Stimulated activated CD8-positive, alpha-beta memory T cell treated with anti-CD3 and anti-CD28 coated beads, Interleukin-7, amount 100 ng/mL, for 24 hours (primary cell): ENCODE data around the gene MTTP.

Source experiments
- DNase-seq: peaks from one replicate; pipeline ENCODE4 v3.0.0-alpha.2; 2020; ENCODE audit warnings: low read depth

MTTP gene

DNA sequence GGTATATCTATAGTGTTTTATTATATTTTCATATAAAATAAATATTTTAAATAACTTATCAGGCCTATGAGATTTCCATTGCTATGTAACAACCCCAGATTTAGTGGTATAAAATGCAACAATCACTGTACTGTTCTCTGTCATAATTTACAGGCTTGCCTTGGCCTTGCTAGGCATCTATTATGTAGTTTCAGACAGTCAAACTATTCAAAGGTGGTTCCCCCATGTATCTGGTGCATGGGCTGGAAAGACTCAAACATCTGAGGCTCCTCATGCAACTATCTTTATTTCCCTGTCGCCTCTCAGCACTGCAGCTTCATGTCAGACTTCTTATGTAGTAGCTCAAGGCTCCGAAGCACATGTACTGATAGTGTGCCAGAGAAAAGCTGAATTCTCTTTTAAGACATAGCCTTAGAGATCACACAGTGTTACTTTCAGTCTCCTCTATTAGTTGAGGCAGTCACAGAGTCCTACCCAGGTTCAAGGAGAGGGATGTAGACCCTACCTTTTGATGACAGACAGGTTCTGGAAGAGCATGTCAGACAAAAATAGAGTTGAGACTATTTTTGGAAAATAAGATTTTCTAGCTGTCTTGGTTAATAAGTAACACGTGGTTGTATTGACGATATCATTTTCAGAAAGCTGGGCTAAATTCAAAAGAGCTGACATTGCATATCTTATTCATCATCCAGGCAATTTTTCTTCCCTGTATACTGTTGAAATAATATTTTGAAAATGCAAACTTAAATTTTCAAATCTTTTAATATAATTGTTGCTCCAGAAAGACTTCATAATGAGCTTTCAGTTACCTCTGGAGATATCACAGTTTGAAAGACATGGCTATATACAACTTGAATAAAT is 19.4 kb downstream of the MTTP start:
- DNase-seq, result no peak

DNA sequence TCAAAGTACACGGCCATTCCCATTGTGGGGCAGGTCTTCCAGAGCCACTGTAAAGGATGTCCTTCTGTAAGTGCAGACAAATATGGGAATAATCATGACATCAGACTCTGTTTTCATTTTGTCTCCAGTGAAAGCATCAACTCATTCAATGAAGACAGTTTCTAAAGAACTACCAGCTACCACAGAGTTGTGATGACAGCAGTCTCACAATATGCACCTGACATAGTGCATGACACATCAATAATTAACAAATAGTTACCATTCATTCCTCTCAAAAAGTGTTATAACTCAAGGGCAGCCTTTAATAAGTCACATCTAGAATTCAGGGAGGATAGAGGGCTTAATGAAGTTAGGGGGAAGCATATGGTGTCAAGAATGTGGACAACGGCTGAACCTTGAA is 20.2 kb downstream of the MTTP start:
- no peak for DNase-seq

DNA sequence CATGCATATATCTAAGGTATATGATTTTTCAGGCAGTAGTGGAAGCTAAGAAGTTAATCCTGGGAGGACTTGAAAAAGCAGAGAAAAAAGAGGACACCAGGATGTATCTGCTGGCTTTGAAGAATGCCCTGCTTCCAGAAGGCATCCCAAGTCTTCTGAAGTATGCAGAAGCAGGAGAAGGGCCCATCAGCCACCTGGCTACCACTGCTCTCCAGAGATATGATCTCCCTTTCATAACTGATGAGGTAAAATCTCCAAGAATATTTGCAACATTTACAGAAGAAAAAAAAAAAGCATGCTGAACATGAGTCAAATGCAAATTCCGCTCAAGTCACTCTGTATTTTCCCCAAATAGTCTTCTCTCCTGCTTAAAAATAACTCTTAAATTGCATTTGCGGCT is 32.1 kb downstream of the MTTP start:
- no peak for DNase-seq

DNA sequence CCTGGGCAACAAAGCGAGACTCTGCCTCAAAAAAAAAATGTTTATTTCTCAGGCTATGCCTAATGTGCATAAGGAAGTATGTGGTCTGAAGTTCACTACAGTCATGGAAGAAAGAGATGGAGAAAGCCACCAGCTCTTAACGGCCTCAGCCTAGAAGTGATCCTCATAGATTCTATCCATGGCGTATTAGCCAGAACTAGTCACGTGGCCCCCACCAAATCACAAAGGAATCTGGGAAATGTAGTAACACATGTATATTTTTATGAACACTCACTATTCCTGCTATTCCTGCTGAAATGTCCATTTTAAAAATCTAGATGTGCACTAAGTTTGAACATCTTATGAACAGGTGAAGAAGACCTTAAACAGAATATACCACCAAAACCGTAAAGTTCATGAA is 33.8 kb downstream of the MTTP start:
- DNase-seq, result no peak

DNA sequence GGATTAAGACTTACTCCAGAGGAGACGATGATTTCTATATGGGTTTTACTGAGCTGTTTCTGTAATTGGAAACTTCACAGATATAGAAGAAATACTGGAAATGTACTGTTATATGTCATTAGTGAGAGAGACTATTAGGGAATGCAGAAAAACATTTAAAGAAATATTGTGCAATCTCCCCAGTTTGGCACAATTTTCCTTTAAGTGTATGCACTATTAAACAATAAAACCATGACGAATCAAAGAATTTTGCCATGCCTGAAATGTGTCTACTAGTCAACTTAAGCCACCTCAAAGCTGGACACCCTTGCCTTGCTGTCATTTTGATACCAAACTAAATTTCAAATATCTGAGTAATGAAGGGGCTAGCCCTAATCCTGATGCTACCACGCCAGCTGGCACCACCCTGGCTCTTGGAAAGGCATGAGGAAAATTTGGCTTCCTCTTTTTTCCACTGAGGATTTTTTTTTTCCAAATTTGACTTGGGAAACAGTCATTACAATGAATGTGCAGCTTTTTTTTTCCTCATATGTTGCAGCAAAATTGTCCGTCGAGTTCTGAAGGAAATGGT is 36.1 kb downstream of the MTTP start:
- DNase-seq, result no peak

DNA sequence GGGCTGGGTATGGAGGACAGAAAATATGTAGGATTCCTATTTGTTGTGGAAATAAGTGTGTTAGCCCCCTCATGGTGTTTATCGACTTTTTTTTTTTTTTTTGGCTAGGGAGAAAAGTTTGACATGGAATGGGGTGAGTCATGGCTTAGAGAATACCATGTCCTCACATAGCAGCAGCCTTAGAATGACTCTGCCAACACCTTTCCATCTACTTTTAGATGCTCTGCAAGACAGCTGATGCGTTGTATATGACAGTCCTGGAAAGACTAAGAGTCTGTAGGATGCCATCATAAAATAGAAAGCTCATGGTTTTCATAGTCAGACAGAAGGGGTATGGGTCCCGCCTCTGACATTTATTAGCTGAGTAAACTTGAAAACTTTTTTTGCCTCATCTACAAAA is 37.7 kb downstream of the MTTP start:
- no peak for DNase-seq

DNA sequence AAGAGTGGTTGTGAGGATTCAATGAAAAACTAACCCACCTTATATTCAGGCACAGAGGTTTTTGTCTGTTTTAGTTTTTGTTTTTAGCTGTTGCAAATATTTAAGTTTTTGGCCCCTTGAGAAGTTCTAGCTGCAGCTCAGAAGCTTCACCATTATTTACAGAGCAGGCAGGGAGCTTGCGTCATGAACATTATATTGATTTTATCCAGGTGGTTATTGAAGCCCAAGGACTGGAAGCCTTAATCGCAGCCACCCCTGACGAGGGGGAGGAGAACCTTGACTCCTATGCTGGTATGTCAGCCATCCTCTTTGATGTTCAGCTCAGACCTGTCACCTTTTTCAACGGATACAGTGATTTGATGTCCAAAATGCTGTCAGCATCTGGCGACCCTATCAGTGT is 38.1 kb downstream of the MTTP start:
- DNase-seq, result no peak

DNA sequence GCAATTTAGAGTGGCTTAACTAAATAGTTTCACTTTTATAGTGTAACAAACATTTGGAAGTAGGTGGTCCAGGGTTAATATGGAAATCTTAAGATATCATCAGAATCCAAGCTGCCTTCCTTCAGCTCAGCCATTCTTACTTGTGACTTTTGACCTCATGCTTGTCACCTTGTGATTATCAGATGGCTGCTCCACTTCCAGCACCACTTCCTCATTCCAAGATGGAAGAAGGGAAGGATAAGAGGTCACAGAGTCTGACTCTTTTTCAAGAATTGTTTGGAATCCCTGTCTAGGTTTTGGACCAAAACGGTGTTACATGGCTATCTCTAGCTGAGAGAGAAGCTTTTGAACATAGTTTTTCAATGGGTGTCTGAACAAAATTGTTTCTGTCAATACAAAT is 39.9 kb downstream of the MTTP start:
- no peak for DNase-seq

DNA sequence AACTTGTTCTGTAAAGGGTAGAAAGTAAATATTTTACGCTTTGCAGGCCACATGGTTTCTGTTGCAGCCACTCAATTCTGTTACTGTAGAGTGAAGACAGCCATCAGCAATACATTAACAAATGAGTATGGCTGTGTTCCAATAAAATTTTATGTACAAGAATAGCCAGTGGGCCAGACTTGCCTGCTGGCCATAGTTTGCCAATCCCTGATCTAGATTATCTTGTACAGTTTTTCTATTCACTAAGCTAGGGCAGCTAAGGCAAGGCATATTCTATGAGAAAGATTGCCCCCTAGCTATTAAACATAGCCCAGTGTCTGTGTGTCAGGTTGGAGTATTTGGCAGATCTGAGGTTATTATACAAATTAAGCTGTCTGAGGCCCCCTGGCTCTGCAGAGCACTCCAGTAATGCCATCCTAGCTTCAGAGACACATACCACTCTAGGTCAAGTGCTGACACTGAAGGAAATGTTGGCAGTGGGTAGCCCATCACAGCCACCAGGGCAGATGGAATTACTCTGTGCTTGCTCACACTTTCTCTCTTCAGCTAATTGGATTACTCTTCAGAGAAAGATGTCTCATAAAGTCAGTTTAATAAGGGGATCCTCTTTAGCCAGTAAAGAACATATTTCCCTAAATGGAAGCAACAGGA is 40.7 kb downstream of the MTTP start:
- DNase-seq, result no peak

DNA sequence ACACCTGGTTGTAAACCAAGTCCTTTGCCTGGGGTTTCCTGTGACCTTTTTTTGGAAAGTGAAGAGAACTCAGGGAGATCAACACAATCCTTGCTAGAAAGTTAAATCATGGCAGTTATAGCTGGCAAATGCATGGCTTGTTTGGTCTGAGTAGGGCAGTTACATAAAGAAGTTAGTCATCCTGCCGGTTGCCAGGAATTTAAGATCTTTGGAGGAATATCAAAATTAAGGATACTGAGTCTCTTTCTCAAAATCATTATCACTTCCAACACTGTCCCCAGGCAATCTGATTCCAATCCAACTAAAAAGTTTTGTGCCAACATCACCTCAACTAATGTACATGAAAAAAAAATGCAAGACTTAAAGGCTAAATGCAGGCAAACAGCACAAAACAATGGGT is 42.8 kb downstream of the MTTP start:
- no peak for DNase-seq

DNA sequence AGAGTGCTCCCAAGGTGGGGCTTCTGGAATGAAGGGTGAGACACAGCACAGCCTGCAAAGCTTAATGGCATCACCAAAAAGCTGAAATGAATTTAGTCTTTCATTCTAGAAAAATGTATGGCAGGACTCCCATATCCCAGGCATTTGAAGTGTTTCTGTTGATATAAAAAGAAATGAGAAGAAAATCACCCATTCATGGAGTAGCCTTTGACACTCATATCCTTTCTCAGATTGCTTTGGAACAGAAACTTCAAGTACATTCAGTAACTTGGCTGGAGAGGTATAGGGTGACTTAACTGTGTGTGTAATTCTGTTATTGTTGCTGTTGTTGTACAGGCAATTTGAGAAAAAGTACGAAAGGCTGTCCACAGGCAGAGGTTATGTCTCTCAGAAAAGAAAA is 47.7 kb downstream of the MTTP start:
- DNase-seq, result no peak

DNA sequence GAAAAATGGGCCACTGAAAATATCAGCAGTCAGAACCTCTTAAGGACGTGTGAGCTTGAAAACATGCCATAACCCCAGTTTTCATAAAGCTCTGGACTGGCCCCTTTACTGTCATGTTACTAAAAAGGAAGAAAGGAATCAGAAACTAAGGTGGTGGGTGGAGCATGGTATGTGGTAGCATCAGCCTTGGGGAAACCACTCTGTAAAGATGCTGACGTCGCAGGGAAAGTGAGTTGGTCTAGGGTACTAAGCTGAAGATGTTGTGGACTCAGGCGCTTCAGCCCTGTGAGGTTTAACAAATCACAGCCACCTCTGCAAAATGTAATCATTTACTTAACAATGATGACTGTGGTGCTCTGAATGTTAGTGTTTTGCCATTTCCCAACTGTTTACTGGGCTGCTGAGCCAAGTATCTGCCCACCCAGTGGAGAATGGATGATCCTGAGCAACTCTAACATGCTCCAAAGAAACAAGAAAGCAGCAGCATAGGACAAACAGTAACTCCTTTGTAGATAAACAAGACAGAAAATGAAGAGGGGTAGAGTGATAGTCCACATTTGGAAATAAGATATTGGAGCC is 49.6 kb downstream of the MTTP start:
- no peak for DNase-seq

DNA sequence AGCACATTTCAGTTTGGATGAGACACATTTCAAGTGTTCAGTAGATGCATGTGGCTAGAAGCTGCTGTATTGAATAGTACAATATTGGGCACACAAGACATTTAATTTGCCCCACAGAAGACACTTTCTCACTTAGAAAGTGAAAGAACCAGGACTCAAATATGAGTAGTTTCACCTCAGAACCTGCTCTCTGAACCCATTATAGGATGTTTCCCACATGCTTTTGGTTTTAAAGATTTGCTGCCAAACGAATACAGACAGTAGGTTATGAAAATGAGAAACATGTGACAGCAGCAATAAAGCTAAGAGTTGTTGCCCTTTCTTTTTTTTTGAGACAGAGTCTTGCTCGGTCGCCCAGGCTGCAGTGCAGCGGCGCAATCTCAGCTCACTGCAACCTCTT is 50.7 kb downstream of the MTTP start:
- DNase-seq, result no peak

DNA sequence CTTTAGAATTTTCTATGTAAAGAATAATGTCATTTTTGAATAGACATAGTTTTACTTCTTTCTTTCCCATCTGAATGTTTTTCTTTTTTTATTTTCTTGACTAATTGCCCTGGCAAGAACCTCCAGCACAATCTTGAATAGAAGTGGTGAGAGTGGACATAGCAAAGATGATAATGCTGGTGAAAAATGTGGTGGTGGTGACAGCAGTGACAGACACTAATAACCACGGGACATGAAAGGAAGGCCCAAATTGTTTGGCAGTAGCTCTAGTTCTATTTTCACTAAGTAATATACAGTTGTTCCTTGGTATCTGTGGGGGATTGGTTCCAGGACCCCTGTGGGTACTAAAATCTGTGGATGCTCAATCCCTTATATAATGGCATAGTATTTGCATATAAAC is 53.4 kb downstream of the MTTP start:
- DNase-seq, result no peak

DNA sequence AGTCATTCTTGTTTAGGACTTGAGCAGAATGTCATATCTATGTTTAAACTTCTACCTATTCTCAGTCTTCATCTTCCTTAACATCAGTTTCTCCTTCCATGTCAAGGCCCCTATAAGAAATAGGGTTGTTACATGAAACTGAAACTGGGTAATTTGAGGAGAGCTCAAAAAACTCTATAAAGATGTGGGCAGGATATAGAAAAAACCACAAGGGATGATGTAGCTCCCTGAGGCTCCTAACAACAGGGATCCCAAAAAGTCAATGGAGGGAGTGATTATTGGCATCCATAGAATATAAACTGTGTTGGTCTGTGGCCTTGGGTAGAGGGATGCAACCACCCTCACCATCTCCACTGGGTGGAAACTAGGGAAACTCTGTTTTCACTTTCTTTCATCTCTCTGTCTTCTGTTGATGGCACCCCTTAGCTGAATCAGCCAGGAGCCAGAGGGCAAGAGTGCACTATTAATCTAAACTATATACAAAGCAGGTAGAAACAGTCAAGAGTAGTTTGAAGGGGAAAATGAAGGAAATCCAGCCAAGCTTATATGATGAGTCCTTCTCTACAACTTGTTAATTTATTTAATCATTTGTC is 55.4 kb downstream of the MTTP start:
- no peak for DNase-seq

DNA sequence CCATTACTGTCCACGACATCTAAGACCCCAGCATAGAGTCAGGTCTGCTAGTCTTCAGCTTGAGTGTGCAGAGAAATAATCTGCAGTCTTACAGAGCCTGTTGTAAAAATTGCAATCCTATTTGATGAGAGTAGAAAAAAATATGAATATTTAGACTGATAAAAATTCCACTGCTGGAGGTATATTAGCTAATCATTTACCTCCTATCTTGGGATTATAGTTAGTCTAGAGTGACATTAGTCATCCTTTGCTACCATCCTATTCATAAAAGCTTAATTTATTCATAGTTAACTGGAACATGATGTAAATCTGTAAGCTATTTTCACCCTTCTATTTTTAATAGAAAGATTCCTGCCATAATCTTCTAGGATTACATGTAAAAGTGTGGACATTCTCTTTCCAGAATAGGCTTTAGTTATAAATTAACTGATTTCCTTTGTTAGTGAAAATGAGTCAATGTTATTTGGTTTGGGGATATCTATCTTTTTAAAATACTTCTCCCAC is 56.3 kb downstream of the MTTP start:
- DNase-seq, result no peak

DNA sequence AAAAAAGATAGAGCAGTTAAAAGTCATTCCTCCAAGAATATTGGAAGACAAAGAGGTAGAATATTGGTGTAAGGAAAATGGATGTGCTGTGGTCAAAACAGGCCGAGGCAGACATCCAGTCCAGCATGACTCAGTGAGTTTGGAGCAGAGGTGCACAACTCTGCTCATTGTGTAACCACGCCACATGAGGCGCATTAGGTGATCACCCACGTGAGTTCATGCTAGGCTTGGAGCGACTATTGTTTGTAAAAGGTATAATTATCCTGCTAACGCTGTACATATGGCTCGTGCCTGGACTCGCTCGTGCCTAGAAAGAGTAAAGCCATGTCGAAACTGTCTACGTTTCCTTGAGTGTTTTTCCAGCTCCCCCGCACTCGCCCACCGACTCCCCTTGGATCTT is 59.1 kb downstream of the MTTP start:
- no peak for DNase-seq

DNA sequence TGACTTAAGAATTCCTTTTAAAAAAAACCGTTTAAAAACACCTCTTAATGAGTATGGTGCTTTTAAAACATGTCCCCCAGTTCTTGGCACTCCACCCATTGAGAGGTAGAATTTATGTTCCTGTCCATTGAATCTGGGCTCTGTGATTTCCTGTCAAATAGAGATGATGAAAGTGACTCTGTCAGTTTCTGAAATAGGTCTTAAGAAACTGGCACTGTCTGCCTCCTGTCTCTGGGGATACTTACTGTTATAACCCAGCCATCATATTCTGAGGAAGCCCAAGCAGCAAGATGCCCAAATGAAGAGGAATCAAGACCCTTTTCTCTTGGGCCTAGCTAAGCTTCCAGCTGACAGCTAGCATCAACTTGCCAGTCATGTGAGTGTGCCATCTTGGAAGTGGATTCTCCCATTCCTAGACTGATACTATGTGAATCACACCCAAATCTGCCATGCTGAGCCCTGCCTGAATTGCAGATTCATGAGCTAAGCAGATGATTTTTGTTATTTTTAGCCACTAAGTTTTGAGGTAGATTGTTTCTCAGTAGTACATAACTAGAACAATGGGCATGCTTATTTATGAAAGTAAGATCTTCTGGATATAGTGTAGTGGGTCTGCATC is 60.2 kb downstream of the MTTP start:
- DNase-seq, result no peak

DNA sequence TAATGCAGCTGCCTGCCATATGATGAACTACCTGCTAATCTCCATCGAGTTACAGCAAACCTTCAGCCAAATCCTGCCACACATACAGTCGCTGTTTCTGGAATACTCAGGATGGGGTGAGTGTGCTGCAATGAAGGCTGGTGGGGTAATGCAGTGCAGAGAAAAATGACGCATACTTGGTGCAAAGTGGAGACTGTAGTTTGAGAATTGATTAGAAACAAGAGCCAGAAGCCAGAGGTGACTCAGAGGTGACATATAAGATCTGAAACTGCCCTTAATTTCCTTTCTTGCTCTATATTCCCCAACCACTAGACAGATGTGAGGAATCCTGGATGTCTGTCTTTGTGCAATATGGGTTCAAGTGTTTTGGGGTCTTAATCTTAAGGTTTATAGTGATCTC is 61.0 kb downstream of the MTTP start:
- no peak for DNase-seq

DNA sequence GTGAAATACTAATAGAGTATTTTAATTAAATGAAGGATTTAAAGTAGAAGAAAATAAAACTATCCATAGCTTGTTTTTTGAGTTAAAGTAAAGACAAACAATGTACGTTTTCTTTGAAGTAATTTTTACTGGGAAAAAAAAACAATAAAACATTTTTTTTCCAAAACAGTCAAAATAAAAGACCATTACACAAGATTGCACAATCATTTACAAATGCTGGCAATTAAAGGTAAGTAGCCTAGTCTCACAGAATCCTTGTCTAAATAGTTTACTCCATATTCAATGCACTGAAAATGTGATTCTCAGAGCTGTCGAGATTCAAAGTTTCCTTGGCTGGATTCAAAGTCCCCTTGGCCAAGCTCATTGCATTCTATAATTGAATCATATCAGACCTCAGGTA is 61.8 kb downstream of the MTTP start:
- DNase-seq, result no peak

DNA sequence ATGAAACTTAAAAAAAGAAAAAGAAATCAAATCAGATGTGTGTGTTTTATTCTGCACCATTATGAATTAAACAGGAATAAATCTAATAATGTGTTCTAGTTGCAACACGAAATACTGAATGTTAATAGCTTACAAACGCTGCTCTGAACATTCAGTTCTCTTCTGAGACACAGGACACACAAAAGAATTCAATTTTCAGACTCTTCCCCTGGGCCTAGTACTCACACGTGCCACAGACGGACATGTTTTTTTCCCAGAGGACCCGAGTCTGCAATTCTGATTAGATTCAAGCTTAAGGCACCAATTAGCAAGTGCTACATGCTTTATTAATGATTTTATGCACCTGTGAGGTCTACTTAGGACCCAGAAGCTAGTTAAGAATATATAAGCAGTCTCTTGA is 62.5 kb downstream of the MTTP start:
- no peak for DNase-seq

DNA sequence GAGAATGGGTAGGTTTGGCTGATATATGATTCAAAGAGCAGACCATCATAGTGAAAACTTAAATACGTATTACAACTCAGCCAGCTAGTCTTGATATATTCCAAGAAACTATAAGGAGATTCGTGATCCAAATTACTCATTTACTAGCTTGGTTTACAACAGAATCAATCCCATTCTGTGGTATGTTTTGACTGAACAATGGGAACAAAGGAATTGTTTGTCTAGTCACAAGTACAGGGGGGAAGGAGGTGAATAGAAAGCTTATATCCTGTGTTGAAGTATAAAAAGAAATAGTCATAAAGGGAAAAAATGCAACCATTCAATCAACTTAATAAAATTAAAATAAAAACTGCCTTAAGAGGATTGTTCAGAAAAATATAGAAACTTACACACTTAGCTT is 66.1 kb downstream of the MTTP start:
- no peak for DNase-seq
